RWPE2 (cell line): ENCODE measurements around the gene TEX2.

Source experiments
- ATAC-seq: fragments of 200-7000 bp; cut with Tn5 transposase; 3 replicates; pipeline ENCODE4 v1.9.1; 2021; ENCODE audit warnings: low read depth
- DNase-seq: peaks from one replicate; pipeline ENCODE4 v3.0.0-alpha.2; 2020; ENCODE audit warnings: low spot score
- H3K27ac ChIP-seq: fragments of 450-650 bp; 2 replicates; pipeline ENCODE4 v1.5.1; 2017; ENCODE audit warnings: mild to moderate bottlenecking; ENCODE audit not compliant: poor library complexity, severe bottlenecking
- H3K27me3 ChIP-seq: fragments of 250-450 bp; sonication (Bioruptor Pico); 2 replicates; pipeline ENCODE4 v1.5.1; 2021; ENCODE audit warnings: mild to moderate bottlenecking, moderate library complexity; ENCODE audit not compliant: insufficient read depth, poor library complexity, severe bottlenecking
- H3K36me3 ChIP-seq: fragments of 250-450 bp; sonication (Bioruptor Pico); 2 replicates; pipeline ENCODE4 v1.5.1; 2020; ENCODE audit warnings: low read depth, mild to moderate bottlenecking, moderate library complexity
- H3K4me1 ChIP-seq: fragments of 250-450 bp; sonication (Bioruptor Pico); 2 replicates; pipeline ENCODE4 v1.5.1; 2021; ENCODE audit warnings: mild to moderate bottlenecking, moderate library complexity; ENCODE audit not compliant: insufficient read depth, poor library complexity, severe bottlenecking
- H3K4me3 ChIP-seq: fragments of 250-450 bp; sonication (Bioruptor Pico); 2 replicates; pipeline ENCODE4 v1.5.1; 2021; ENCODE audit warnings: mild to moderate bottlenecking, moderate library complexity; ENCODE audit not compliant: severe bottlenecking
- H3K9me3 ChIP-seq: fragments of 250-450 bp; sonication (Bioruptor Pico); 2 replicates; pipeline ENCODE4 v1.5.1; 2021; ENCODE audit warnings: mild to moderate bottlenecking, moderate library complexity; ENCODE audit not compliant: severe bottlenecking
- CTCF ChIP-seq: fragments of 450-650 bp; IDR thresholded peaks from one replicate; pipeline ENCODE4 v1.5.1; 2017; ENCODE audit warnings: mild to moderate bottlenecking, moderate library complexity; ENCODE audit not compliant: poor library complexity, severe bottlenecking

The TEX2 gene

GRCh38 chr17:64291268-64291851, 28.3 kb upstream of the TEX2 start:
- Histone ChIP-seq H3K27me3 (no peaks in the 10 kb centered on the region), H3K4me3 (no peak overlapping the region), H3K4me1 (no peaks in the 10 kb centered on the region), H3K36me3 (no peaks in the 10 kb centered on the region), H3K9me3 (no peaks in the 10 kb centered on the region), H3K27ac (no peak overlapping the region)
- DNase-seq, result no peak
- TF ChIP-seq CTCF, result peak; percentile 48
- ATAC-seq, result no peak

- no peak for ATAC-seq
- no peak for TF ChIP-seq CTCF
Measured at GRCh38 chr17:64289741-64290141, 26.7 kb upstream of the TEX2 start.

GRCh38 chr17:64282753-64283080, 19.7 kb upstream of the TEX2 start:
- no peak for TF ChIP-seq CTCF

More at GRCh38 chr17:64289741-64290141, 26.7 kb upstream of the TEX2 start:
- H3K9me3 ChIP-seq, result no peaks in the 10 kb centered on the region
- no peaks in the 10 kb centered on the region for H3K27me3 ChIP-seq
- H3K27ac ChIP-seq, result no peak overlapping the region
- no peak overlapping the region for H3K4me3 ChIP-seq
- no peaks in the 10 kb centered on the region for H3K36me3 ChIP-seq
- no peak for DNase-seq
- H3K4me1 ChIP-seq, result no peaks in the 10 kb centered on the region

GRCh38 chr17:64281962-64282752, 19.1 kb upstream of the TEX2 start:
- no peaks in the 10 kb centered on the region for H3K9me3 ChIP-seq
- H3K27ac ChIP-seq, result no peak overlapping the region
- H3K36me3 ChIP-seq, result no peaks in the 10 kb centered on the region
- H3K4me3 ChIP-seq, result no peak overlapping the region
- TF ChIP-seq CTCF, result peak; percentile 93
- DNase-seq (no peak), ATAC-seq (no peak)
- H3K27me3 ChIP-seq, result no peaks in the 10 kb centered on the region
- H3K4me1 ChIP-seq, result peaks cover 4% of the 10 kb centered on the region

More at GRCh38 chr17:64282753-64283080, 19.7 kb upstream of the TEX2 start:
- Histone ChIP-seq H3K36me3 (no peaks in the 10 kb centered on the region), H3K27me3 (no peaks in the 10 kb centered on the region), H3K27ac (no peak overlapping the region), H3K9me3 (no peaks in the 10 kb centered on the region), H3K4me3 (no peak overlapping the region), H3K4me1 (peaks cover 4% of the 10 kb centered on the region)
- ATAC-seq (no peak), DNase-seq (no peak)

- peaks cover 4% of the 10 kb centered on the region for H3K4me1 ChIP-seq
- ATAC-seq (peak; percentile 99), DNase-seq (peak; percentile 81)
- no peak for TF ChIP-seq CTCF
- H3K4me3 ChIP-seq, result no peak overlapping the region
- H3K36me3 ChIP-seq, result no peaks in the 10 kb centered on the region
- no peaks in the 10 kb centered on the region for H3K9me3 ChIP-seq
- no peaks in the 10 kb centered on the region for H3K27me3 ChIP-seq
- H3K27ac ChIP-seq, result peak overlapping the region; percentile 30
Measured at GRCh38 chr17:64278614-64279013, 15.6 kb upstream of the TEX2 start.
